Chondrocyte (in vitro differentiated cells): ENCODE data around the gene ORC6. TPM values are rescaled to one million over a fixed set of nuclear protein-coding genes. Genes with fewer than 3 reads are reported as not detected.

Experiments
- DNase-seq: peaks from one replicate; pipeline ENCODE4 v3.0.0; 2021; ENCODE audit warnings: mixed read lengths, low spot score
- H3K27ac Mint-ChIP-seq: one replicate; pipeline ENCODE4 v1.8.0; 2021; ENCODE audit warnings: mild to moderate bottlenecking, moderate library complexity, mixed read lengths; ENCODE audit not compliant: unreplicated experiment
- H3K27me3 Mint-ChIP-seq: 2 replicates; pipeline ENCODE4 v1.8.0; 2021; ENCODE audit warnings: low read depth, mixed read lengths
- H3K36me3 Mint-ChIP-seq: 2 replicates; pipeline ENCODE4 v1.8.0; 2021; ENCODE audit warnings: low read depth, mixed read lengths
- H3K4me1 Mint-ChIP-seq: 2 replicates; pipeline ENCODE4 v1.8.0; 2021; ENCODE audit warnings: low read depth, mild to moderate bottlenecking, mixed read lengths
- H3K4me3 Mint-ChIP-seq: one replicate; pipeline ENCODE4 v1.8.0; 2021; ENCODE audit warnings: mild to moderate bottlenecking, moderate library complexity, mixed read lengths; ENCODE audit not compliant: unreplicated experiment
- H3K9me3 Mint-ChIP-seq: 2 replicates; pipeline ENCODE4 v1.8.0; 2021; ENCODE audit warnings: low read depth, mixed read lengths
- CTCF ChIP-seq: fragments of 200-600 bp; sonication (generic); IDR thresholded peaks from 2 replicates; pipeline ENCODE4 v1.5.0; 2021; ENCODE audit warnings: antibody characterized with exemption, mild to moderate bottlenecking, moderate library complexity
- total RNA-seq: library from RNA; stranded (reverse); gene quantifications from 3 replicates; pipeline ENCODE4 v1.2.1, GENCODE V29; 2021

ORC6 gene
- total RNA-seq, 1 donor from 2014 or later: 6.7 TPM

- no peak for TF ChIP-seq CTCF
- Mint-ChIP-seq H3K27me3 (no peaks in the 10 kb centered on the region), H3K4me1 (no peaks in the 10 kb centered on the region), H3K27ac (no peak overlapping the region), H3K9me3 (peaks cover 6% of the 10 kb centered on the region), H3K36me3 (no peaks in the 10 kb centered on the region), H3K4me3 (no peak overlapping the region)
- DNase-seq: no peak
Observed at GRCh38 chr16:46719528-46719927, 30.1 kb downstream of the ORC6 start.

- DNase-seq: no peak
- H3K27ac Mint-ChIP-seq: no peak overlapping the region
- no peaks in the 10 kb centered on the region for H3K36me3 Mint-ChIP-seq
- no peak overlapping the region for H3K4me3 Mint-ChIP-seq
- no peak for TF ChIP-seq CTCF
- H3K9me3 Mint-ChIP-seq: peaks cover 7% of the 10 kb centered on the region
- no peaks in the 10 kb centered on the region for H3K27me3 Mint-ChIP-seq
- H3K4me1 Mint-ChIP-seq: no peaks in the 10 kb centered on the region
Observed at GRCh38 chr16:46720619-46721018, 31.2 kb downstream of the ORC6 start.

DNA sequence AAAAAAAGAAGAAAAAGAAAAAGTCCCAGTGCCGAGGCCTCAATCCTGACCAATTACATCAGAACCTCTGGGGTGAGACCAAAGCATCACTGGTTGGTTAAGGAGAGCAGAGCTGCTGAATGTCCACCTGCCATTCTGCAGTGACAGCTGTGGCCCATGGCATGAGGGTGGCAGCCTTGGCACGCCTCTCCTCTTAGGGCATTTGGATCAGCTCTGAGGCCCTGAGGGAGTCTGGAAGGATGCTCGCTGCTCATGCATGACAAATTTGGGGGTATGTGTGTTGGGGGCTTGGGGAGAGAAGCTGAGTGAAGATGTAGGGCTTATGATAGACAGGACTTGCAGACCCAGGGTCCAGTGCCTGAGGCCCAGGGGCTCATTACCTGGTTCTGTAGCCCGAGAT, 32.4 kb downstream of the ORC6 start:
- no peak overlapping the region for H3K27ac Mint-ChIP-seq
- no peak for DNase-seq
- no peaks in the 10 kb centered on the region for H3K36me3 Mint-ChIP-seq
- H3K4me1 Mint-ChIP-seq: no peaks in the 10 kb centered on the region
- TF ChIP-seq CTCF: no peak
- no peak overlapping the region for H3K4me3 Mint-ChIP-seq
- H3K27me3 Mint-ChIP-seq: no peaks in the 10 kb centered on the region
- H3K9me3 Mint-ChIP-seq: peaks cover 11% of the 10 kb centered on the region

DNA sequence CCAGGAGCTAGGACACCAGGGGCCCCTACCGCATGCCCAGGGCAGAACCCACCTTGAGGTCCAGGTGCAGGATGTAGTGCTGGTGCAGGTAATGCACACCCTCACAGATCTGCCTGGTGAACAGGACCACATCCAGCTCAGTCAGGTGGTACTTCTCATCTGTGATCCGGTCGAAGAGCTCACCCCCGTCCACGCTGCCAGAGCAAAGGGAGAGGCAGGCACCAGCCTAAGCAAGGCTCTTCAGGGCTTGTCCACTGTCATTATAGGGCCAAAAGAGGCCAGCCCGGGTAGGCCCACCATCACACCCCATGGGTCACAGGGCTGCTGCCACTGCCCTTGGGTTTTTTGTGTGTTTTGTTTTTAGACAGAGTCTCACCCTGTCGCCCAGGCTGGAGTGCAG, 37.7 kb downstream of the ORC6 start:
- no peak for DNase-seq
- H3K27me3 Mint-ChIP-seq: no peaks in the 10 kb centered on the region

DNA sequence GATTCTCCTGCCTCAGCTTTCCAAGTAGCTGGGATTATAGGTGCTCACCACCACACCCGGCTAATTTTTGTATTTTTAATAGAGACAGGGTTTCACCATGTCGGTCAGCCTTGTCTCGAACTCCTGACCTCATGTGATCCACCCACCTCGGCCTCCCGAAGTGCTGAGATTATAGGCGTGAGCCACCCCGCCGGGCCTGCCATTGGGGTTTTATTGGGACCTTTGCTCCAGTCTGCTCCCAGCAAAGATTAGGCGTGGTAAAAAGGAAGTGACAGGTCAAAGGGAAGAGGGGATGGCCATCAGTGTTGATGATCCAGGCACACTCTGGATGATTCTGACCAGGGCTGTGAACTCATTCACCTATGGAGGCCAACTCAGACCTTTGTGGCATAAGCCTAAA, 38.2 kb downstream of the ORC6 start:
- H3K4me3 Mint-ChIP-seq: no peak overlapping the region
- H3K4me1 Mint-ChIP-seq: no peaks in the 10 kb centered on the region
- TF ChIP-seq CTCF: no peak
- no peaks in the 10 kb centered on the region for H3K36me3 Mint-ChIP-seq
- no peak overlapping the region for H3K27ac Mint-ChIP-seq
- peaks cover 11% of the 10 kb centered on the region for H3K9me3 Mint-ChIP-seq
- no peaks in the 10 kb centered on the region for H3K27me3 Mint-ChIP-seq
- DNase-seq: no peak

More for the DNA sequence above, 37.7 kb downstream of the ORC6 start:
- Mint-ChIP-seq H3K9me3 (peaks cover 11% of the 10 kb centered on the region), H3K27ac (no peak overlapping the region), H3K4me3 (no peak overlapping the region), H3K4me1 (no peaks in the 10 kb centered on the region), H3K36me3 (no peaks in the 10 kb centered on the region)
- TF ChIP-seq CTCF: no peak
